HepG2 (cell line): Measurements from ENCODE around the gene METTL23. TPM values are rescaled to one million over a fixed set of nuclear protein-coding genes. Genes with fewer than 3 reads are reported as not detected.
"Not testable (repeated sequence)": the region's sequence is repeated elsewhere in the genome, so short reads cannot be mapped to it uniquely, and the experiment has no call there.

Experiments used
- ATAC-seq: fragments of 200-7000 bp; cut with Tn5 transposase; 3 replicates; pipeline ENCODE4 v1.9.1; 2020; ENCODE audit warnings: mild to moderate bottlenecking, moderate library complexity
- BruUV-seq: library from RNA; stranded (reverse); fragments of 400-500 nt; replicated peaks from 2 replicates; lab custom pipeline; 2021; lab: Mats Ljungman, UMichigan
- CTCF ChIA-PET: fragments of 300-600 bp; formaldehyde crosslinking; extraction: SDS; loops from one replicate; lab custom pipeline; 2021; ENCODE audit warnings: low total read pairs, inconsistent platforms, low intra/inter-chr PET ratio; lab: Yijun Ruan, JAX
- POLR2A ChIA-PET: fragments of 350-600 bp; sonication (Branson Sonifier 250); formaldehyde crosslinking; loops from one replicate; lab custom pipeline; 2020; ENCODE audit warnings: antibody characterized with exemption, inconsistent platforms; lab: Yijun Ruan, JAX
- DNase-seq: peaks from one replicate; pipeline ENCODE4 v3.0.0-alpha.2; 2015; ENCODE audit warnings: low spot score
- FAIRE-seq: peaks from 3 replicates; lab custom pipeline; 2011; peaks lifted over from hg19 to GRCh38; lab: Jason Lieb, UNC
- H2AFZ ChIP-seq: one replicate; pipeline ENCODE4 v1.6.1; 2011; ENCODE audit warnings: low read length, inconsistent platforms
- H3K27ac ChIP-seq: fragments of 300-600 bp; 3 replicates; pipeline ENCODE4 v1.8.0; 2011; ENCODE audit warnings: mixed run types, mild to moderate bottlenecking, mixed read lengths, low read length, inconsistent platforms; ENCODE audit not compliant: insufficient read depth; ENCODE audit errors: extremely low read length
- H3K27me3 ChIP-seq, 2 experiments: fragments of 200-600 bp in 1 of 2; 2 replicates in 1 of 2; 3 replicates in 1 of 2; pipeline versions ENCODE4 v1.6.0 to v1.8.0; 2011; ENCODE audit warnings: low read length in 2 of 2, mild to moderate bottlenecking in 2 of 2, moderate library complexity in 2 of 2, inconsistent platforms in 1 of 2; ENCODE audit not compliant: insufficient read depth in 2 of 2, control insufficient read depth in 1 of 2
- H3K36me3 ChIP-seq, 2 experiments: fragments of 200-600 bp in 1 of 2; replicated peaks in 1 of 2; 2 replicates in 1 of 2; 3 replicates in 1 of 2; pipeline versions ENCODE4 v1.5.1 to v1.8.0; 2011; ENCODE audit warnings: low read length in 2 of 2, inconsistent platforms in 1 of 2; ENCODE audit not compliant: insufficient read depth in 2 of 2, control insufficient read depth in 1 of 2
- H3K4me1 ChIP-seq: 2 replicates; pipeline ENCODE4 v1.5.1; 2012; ENCODE audit warnings: low read length, inconsistent platforms; ENCODE audit not compliant: insufficient read depth
- H3K4me2 ChIP-seq: 2 replicates; pipeline ENCODE4 v1.6.0; 2011; ENCODE audit warnings: low read depth, low read length, inconsistent platforms
- H3K4me3 ChIP-seq, 3 experiments: fragments of 200-600 bp in 1 of 3; sonication (generic), shearing (Covaris generic) in 1 of 3; replicated peaks in 1 of 3; 2 replicates each; pipeline ENCODE4 v1.5.1; 2011 to 2016; ENCODE audit warnings: low read length in 3 of 3, inconsistent platforms in 2 of 3, low read depth in 2 of 3, mild to moderate bottlenecking in 2 of 3, control low read depth in 1 of 3, mixed read lengths in 1 of 3; ENCODE audit not compliant: insufficient read depth in 1 of 3
- H3K79me2 ChIP-seq: one replicate; pipeline ENCODE4 v1.6.1; 2011; ENCODE audit warnings: low read length, inconsistent platforms; ENCODE audit not compliant: insufficient read depth
- H3K9ac ChIP-seq: 2 replicates; pipeline ENCODE4 v1.6.0; 2011; ENCODE audit warnings: mild to moderate bottlenecking, low read depth, low read length, inconsistent platforms; ENCODE audit not compliant: insufficient read depth
- H3K9me3 ChIP-seq: 2 replicates; pipeline ENCODE4 v1.5.1; 2012; ENCODE audit warnings: mild to moderate bottlenecking, low read length
- H4K20me1 ChIP-seq: 2 replicates; pipeline ENCODE4 v1.6.0; 2011; ENCODE audit warnings: inconsistent platforms, mild to moderate bottlenecking, low read length, moderate library complexity; ENCODE audit not compliant: insufficient read depth
- POLR2A ChIP-seq, 2 experiments: IDR thresholded peaks; 2 replicates each; pipeline ENCODE4 v1.6.1; 2011; ENCODE audit warnings: low read depth in 2 of 2, low read length in 2 of 2, mild to moderate bottlenecking in 1 of 2, moderate library complexity in 1 of 2; ENCODE audit not compliant: insufficient read depth in 1 of 2
- ZBTB42 ChIP-seq: sonication (generic); formaldehyde crosslinking; IDR thresholded peaks from 2 replicates; pipeline ENCODE4 v1.5.0; 2020; ENCODE audit warnings: mild to moderate bottlenecking, missing genetic modification reagents
- ZNF121 ChIP-seq: sonication (generic); formaldehyde crosslinking; IDR thresholded peaks from 2 replicates; pipeline ENCODE4 v1.5.0; 2020; ENCODE audit warnings: mild to moderate bottlenecking, missing genetic modification reagents
- WGBS: methylation state at CpG from one replicate; pipeline ENCODE4 v1.1.6; 2017; ENCODE audit warnings: low lambda C conversion rate; 5-methylcytosine and 5-hydroxymethylcytosine counted together
- in situ Hi-C: cut with HindIII; loops from 2 replicates; pipeline ENCODE4 v1.10.0; 2017; ENCODE audit warnings: low pct_unique_long_range_greater_than_20kb; ENCODE audit not compliant: extremely low pct_ligation_motif_present
- intact Hi-C: fragments of 100-400 bp; cut with micrococcal nuclease; formaldehyde crosslinking; loops from one replicate; pipeline ENCODE4 v1.10.0; 2022; ENCODE audit not compliant: unreplicated experiment
- polyA plus RNA-seq, 8 experiments: library from polyadenylated mRNA; depleted of rRNA in 3 of 8; stranded (reverse) in 7 of 8; unstranded in 1 of 8; fragments of >200 nt; fragmentation: Illumina TruSeq in 4 of 8; extraction: Trizol in 4 of 8; gene quantifications; 2 replicates each; pipeline versions ENCODE4 v1.2.1 to v1.2.3, GENCODE V29; 2011 to 2016; ENCODE audit warnings: low read depth in 4 of 8, missing spikeins in 1 of 8, mixed read lengths in 1 of 8; ENCODE audit not compliant: insufficient read depth in 1 of 8
- total RNA-seq, 5 experiments: library from RNA; depleted of rRNA; stranded (reverse); fragments of >200 nt; fragmentation: Illumina TruSeq; extraction: Trizol; gene quantifications; 2 replicates each; pipeline ENCODE4 v1.2.3, GENCODE V29; 2016; ENCODE audit warnings: low read depth in 1 of 5

METTL23 gene
- total and polyA plus RNA-seq, 2 of the 13 experiments (the other 11 are each of a cell fraction or from before 2014, with no cell fraction given), result 39.9 to 104 TPM

GRCh38 chr17:76712321-76712720 lies 14.3 kb upstream of the METTL23 start:
- POLR2A ChIA-PET, result interaction anchor here (1.4 to 3.6 kb wide), 4 partner anchors 11 to 25 kb away, joined by 3 to 20 read pairs (median 6); partner anchors contain the start of genes MFSD11 and SRSF2

GRCh38 chr17:76713765-76714164 lies 12.9 kb upstream of the METTL23 start:
- ChIA-PET POLR2A (interaction anchor here (1.2 to 1.4 kb wide), 4 partner anchors 16 to 156 kb away, joined by 3 to 5 read pairs (median 4); no protein-coding TSS in a partner anchor), CTCF (interaction anchor here (2.2 kb wide), 1 partner anchor 32 kb away, joined by 17 read pairs; no protein-coding TSS in a partner anchor)
- Histone ChIP-seq H3K9me3 (no peaks in the 10 kb centered on the region), H3K4me3 (no peak overlapping the region), H3K36me3 (peaks cover 17 to 48% of the 10 kb centered on the region in 2 experiments), H3K4me2 (no peak overlapping the region), H3K79me2 (peaks cover 10% of the 10 kb centered on the region), H3K27me3 (no peaks in the 10 kb centered on the region), H3K27ac (no peak overlapping the region), H4K20me1 (no peaks in the 10 kb centered on the region; the same call in 1 of the 2 replicates), H3K4me1 (peaks cover 34% of the 10 kb centered on the region), H2AFZ (no peak overlapping the region), H3K9ac (no peak overlapping the region)
- no TSS peak for BruUV-seq
- WGBS, result 98% methylated on average over 7 of the region's 7 CpGs
- no peak for FAIRE-seq
- no peak for ATAC-seq
- in situ Hi-C loops (no loop called here), intact Hi-C loops (loop anchor here (2.0 kb wide), 1 partner anchor 41 kb away; no protein-coding TSS in a partner anchor)
- no peak for DNase-seq
- 0 out of 4 replicates have a peak, but pooled peaks of 1 of the 2 experiments have one; percentile 9 for TF ChIP-seq POLR2A (IDR thresholded peaks at IDR 0.05; ENCODE audit: insufficient read depth in 1 of 2, low read depth in 2 of 2, low read length in 2 of 2)
- TF ChIP-seq ZBTB42, result no peak

More at GRCh38 chr17:76712321-76712720, 14.3 kb upstream of the METTL23 start:
- H3K9me3 ChIP-seq, H3K9ac ChIP-seq, H3K4me2 ChIP-seq, H3K4me3 ChIP-seq, H3K27ac ChIP-seq, intact Hi-C loops, DNase-seq, BruUV-seq, in situ Hi-C loops, CTCF ChIA-PET, FAIRE-seq, H2AFZ ChIP-seq, H3K27me3 ChIP-seq, H4K20me1 ChIP-seq, ATAC-seq: not testable (repeated sequence)
- peaks cover 14% of the 10 kb centered on the region for H3K79me2 ChIP-seq
- peaks cover 10 to 37% of the 10 kb centered on the region in 2 experiments for H3K36me3 ChIP-seq
- 95% methylated on average over 7 of the region's 7 CpGs for WGBS
- peaks cover 49% of the 10 kb centered on the region for H3K4me1 ChIP-seq
- peak; percentile 42; the same call in 1 of the 2 replicates for TF ChIP-seq ZNF121 (CRISPR knock-in tag)
